Neural cell (in vitro differentiated cells): ENCODE data around the gene ATP13A1. TPM values are rescaled to one million over a fixed set of nuclear protein-coding genes. Genes with fewer than 3 reads are reported as not detected.

Experiments
- H2AFZ ChIP-seq: fragments of 200-600, 300-800 bp; sonication (generic), shearing (Covaris generic); 2 replicates; pipeline ENCODE4 v1.6.0; 2014; ENCODE audit warnings: low read depth, mild to moderate bottlenecking, antibody characterized with exemption, low read length, moderate library complexity
- H3F3A ChIP-seq: fragments of 200-600 bp; shearing (Covaris generic); 2 replicates; pipeline ENCODE4 v1.6.1; 2016; ENCODE audit warnings: mild to moderate bottlenecking, moderate library complexity, mixed read lengths, antibody characterized with exemption, low read length; ENCODE audit not compliant: insufficient read depth, poor library complexity, severe bottlenecking
- H3K27ac ChIP-seq: fragments of 200-600, 300-800 bp; sonication (generic), shearing (Covaris generic); 2 replicates; pipeline ENCODE4 v1.5.1; 2014; ENCODE audit warnings: mild to moderate bottlenecking, low read length, moderate library complexity
- H3K27me3 ChIP-seq: fragments of 300-800, 200-600 bp; sonication (generic), shearing (Covaris generic); 2 replicates; pipeline ENCODE4 v1.6.0; 2014; ENCODE audit warnings: mild to moderate bottlenecking, low read depth, low read length, moderate library complexity; ENCODE audit not compliant: insufficient read depth
- H3K36me3 ChIP-seq: fragments of 300-800, 200-600 bp; sonication (generic), shearing (Covaris generic); 2 replicates; pipeline ENCODE4 v1.5.1; 2014; ENCODE audit warnings: mild to moderate bottlenecking, antibody characterized with exemption, low read length, moderate library complexity; ENCODE audit not compliant: insufficient read depth
- H3K4me2 ChIP-seq: fragments of 300-800, 200-600 bp; sonication (generic), shearing (Covaris generic); 2 replicates; pipeline ENCODE4 v1.6.0; 2014; ENCODE audit warnings: mild to moderate bottlenecking, low read length
- H3K4me3 ChIP-seq: fragments of 300-800, 200-600 bp; sonication (generic), shearing (Covaris generic); 2 replicates; pipeline ENCODE4 v1.5.1; 2014; ENCODE audit warnings: mild to moderate bottlenecking, low read length, moderate library complexity
- H3K79me2 ChIP-seq: fragments of 200-600 bp; shearing (Covaris generic); replicated peaks from 2 replicates; pipeline ENCODE4 v1.6.0; 2014; ENCODE audit warnings: mild to moderate bottlenecking, low read length, moderate library complexity; ENCODE audit not compliant: insufficient read depth
- H3K9ac ChIP-seq: fragments of 300-800, 200-600 bp; sonication (generic), shearing (Covaris generic); 2 replicates; pipeline ENCODE4 v1.6.1; 2016; ENCODE audit warnings: mild to moderate bottlenecking, low read length, mixed read lengths
- H3K9me2 ChIP-seq: fragments of 200-600 bp; shearing (Covaris generic); 2 replicates; pipeline ENCODE4 v1.6.1; 2016; ENCODE audit warnings: mild to moderate bottlenecking, low read length, mixed read lengths; ENCODE audit not compliant: insufficient read depth
- H3K9me3 ChIP-seq: fragments of 200-600, 300-800 bp; sonication (generic), shearing (Covaris generic); 2 replicates; pipeline ENCODE4 v1.6.1; 2016; ENCODE audit warnings: mild to moderate bottlenecking, mixed run types, low read length, moderate library complexity, mixed read lengths
- H4K20me1 ChIP-seq: fragments of 200-600 bp; shearing (Covaris generic); 2 replicates; pipeline ENCODE4 v1.6.1; 2016; ENCODE audit warnings: mild to moderate bottlenecking, mixed run types; ENCODE audit not compliant: insufficient read depth
- EZH2 ChIP-seq: fragments of 200-600, 300-800 bp; shearing (Covaris generic), sonication (generic); IDR thresholded peaks from 2 replicates; pipeline ENCODE4 v1.6.1; 2014; ENCODE audit warnings: antibody characterized with exemption, low read length, borderline replicate concordance, mild to moderate bottlenecking; ENCODE audit not compliant: insufficient read depth, poor library complexity, severe bottlenecking
- MXI1 ChIP-seq: fragments of 450-650 bp; conservative IDR thresholded peaks from 2 replicates; pipeline ENCODE4 v1.6.1; 2014; ENCODE audit warnings: antibody characterized with exemption, mild to moderate bottlenecking; ENCODE audit not compliant: poor library complexity, severe bottlenecking
- POLR2AphosphoS5 ChIP-seq: IDR thresholded peaks from 2 replicates; pipeline ENCODE4 v1.6.1; 2012
- RAD21 ChIP-seq: fragments of 450-650 bp; conservative IDR thresholded peaks from 2 replicates; pipeline ENCODE4 v1.6.1; 2014; ENCODE audit warnings: antibody characterized with exemption, mild to moderate bottlenecking, moderate library complexity
- REST ChIP-seq: IDR thresholded peaks from 2 replicates; pipeline ENCODE4 v1.6.1; 2012; ENCODE audit warnings: borderline replicate concordance
- SMC3 ChIP-seq: fragments of 450-650 bp; conservative IDR thresholded peaks from 2 replicates; pipeline ENCODE4 v1.6.1; 2014; ENCODE audit warnings: antibody characterized with exemption, mild to moderate bottlenecking, moderate library complexity; ENCODE audit not compliant: poor library complexity
- TAF1 ChIP-seq: IDR thresholded peaks from 2 replicates; pipeline ENCODE4 v1.6.1; 2012; ENCODE audit warnings: low read depth
- polyA plus RNA-seq: library from polyadenylated mRNA; depleted of rRNA; stranded (reverse); fragments of >200 nt; gene quantifications from 2 replicates; pipeline ENCODE4 v1.2.3, GENCODE V29; 2014

The ATP13A1 gene
- polyA plus RNA-seq, 1 donor from 2014 or later = 63.5 TPM

- Histone ChIP-seq H3K27me3 (no peaks in the 10 kb centered on the region), H2AFZ (peak overlapping the region; percentile 34), H3K4me2 (peak overlapping the region; percentile 80), H4K20me1 (no peaks in the 10 kb centered on the region), H3K9ac (peak overlapping the region; percentile 84), H3K27ac (peak overlapping the region; percentile 62), H3K79me2 (peaks cover 3% of the 10 kb centered on the region), H3K9me3 (no peaks in the 10 kb centered on the region), H3F3A (no peaks in the 10 kb centered on the region), H3K9me2 (no peaks in the 10 kb centered on the region), H3K4me3 (peak overlapping the region; percentile 92), H3K36me3 (no peaks in the 10 kb centered on the region)
- TF ChIP-seq TAF1 = no peak
- peak; percentile 23 for TF ChIP-seq MXI1
These were observed 20.8 kb downstream of the ATP13A1 start for GRCh38 chr19:19642506-19643157.

- no peak overlapping the region for H3K9ac ChIP-seq
- no peaks in the 10 kb centered on the region for H3K9me3 ChIP-seq
- no peak overlapping the region for H3K27ac ChIP-seq
- no peak overlapping the region for H2AFZ ChIP-seq
- peaks cover 3% of the 10 kb centered on the region for H3K79me2 ChIP-seq
- H3K27me3 ChIP-seq = no peaks in the 10 kb centered on the region
- TF ChIP-seq RAD21 = no peak
- TF ChIP-seq TAF1 = no peak
- TF ChIP-seq POLR2AphosphoS5 = no peak
- no peak for TF ChIP-seq EZH2
- TF ChIP-seq SMC3 = no peak
- no peak for TF ChIP-seq REST
- H3K4me2 ChIP-seq = no peak overlapping the region
- H3K36me3 ChIP-seq = no peaks in the 10 kb centered on the region
- H3F3A ChIP-seq = no peaks in the 10 kb centered on the region
- no peaks in the 10 kb centered on the region for H3K9me2 ChIP-seq
- H4K20me1 ChIP-seq = no peaks in the 10 kb centered on the region
- no peak overlapping the region for H3K4me3 ChIP-seq
These were observed 25.8 kb downstream of the ATP13A1 start for GRCh38 chr19:19637523-19638251.

GRCh38 chr19:19637186-19637522 is 26.3 kb downstream of the ATP13A1 start:
- no peak for TF ChIP-seq MXI1

More at GRCh38 chr19:19637186-19637522, 26.3 kb downstream of the ATP13A1 start:
- Histone ChIP-seq H4K20me1 (no peaks in the 10 kb centered on the region), H3K79me2 (peaks cover under 1% of the 10 kb centered on the region), H3K27ac (no peak overlapping the region), H3K9ac (no peak overlapping the region), H3K36me3 (no peaks in the 10 kb centered on the region), H3K9me3 (no peaks in the 10 kb centered on the region), H3F3A (no peaks in the 10 kb centered on the region), H3K9me2 (no peaks in the 10 kb centered on the region), H3K4me3 (no peak overlapping the region), H2AFZ (no peak overlapping the region), H3K27me3 (no peaks in the 10 kb centered on the region), H3K4me2 (no peak overlapping the region)
